Fibroblast of pulmonary artery (primary cell): ENCODE measurements around the gene CNP.

ENCODE experiments used
- DNase-seq: peaks from one replicate; pipeline ENCODE4 v3.0.0-alpha.2; 2010; ENCODE audit warnings: low read depth
- H3K4me3 ChIP-seq: replicated peaks from 2 replicates; pipeline ENCODE4 v1.5.1; 2011; ENCODE audit warnings: low read depth, mild to moderate bottlenecking, control low read depth, low read length, moderate library complexity
- CTCF ChIP-seq: IDR thresholded peaks from 2 replicates; pipeline ENCODE4 v1.5.1; 2011; ENCODE audit warnings: mild to moderate bottlenecking, control low read depth, low read length, inconsistent platforms; ENCODE audit errors: missing control alignments

CNP gene

DNA sequence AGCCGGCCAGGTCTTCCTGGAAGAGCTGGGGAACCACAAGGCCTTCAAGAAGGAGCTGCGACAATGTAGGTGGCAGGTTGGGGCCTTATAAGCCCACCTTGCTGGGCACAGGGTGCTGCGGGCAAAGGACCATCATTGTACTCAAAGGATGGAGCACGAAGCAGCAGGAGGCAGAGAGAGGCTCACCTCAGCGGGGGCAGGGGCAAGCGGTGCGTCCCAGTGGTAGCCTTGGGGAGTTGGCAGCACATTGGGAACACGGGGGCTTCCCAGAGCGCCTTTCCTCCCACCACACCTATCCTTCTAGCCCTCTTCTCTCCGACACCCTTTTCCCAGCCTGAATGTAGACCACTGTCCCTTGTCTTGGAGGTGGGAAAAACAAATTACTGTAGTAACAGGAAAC is 2.1 kb downstream of the CNP start:
- no peak for DNase-seq
- no peak overlapping the region for H3K4me3 ChIP-seq
- TF ChIP-seq CTCF, result no peak

DNA sequence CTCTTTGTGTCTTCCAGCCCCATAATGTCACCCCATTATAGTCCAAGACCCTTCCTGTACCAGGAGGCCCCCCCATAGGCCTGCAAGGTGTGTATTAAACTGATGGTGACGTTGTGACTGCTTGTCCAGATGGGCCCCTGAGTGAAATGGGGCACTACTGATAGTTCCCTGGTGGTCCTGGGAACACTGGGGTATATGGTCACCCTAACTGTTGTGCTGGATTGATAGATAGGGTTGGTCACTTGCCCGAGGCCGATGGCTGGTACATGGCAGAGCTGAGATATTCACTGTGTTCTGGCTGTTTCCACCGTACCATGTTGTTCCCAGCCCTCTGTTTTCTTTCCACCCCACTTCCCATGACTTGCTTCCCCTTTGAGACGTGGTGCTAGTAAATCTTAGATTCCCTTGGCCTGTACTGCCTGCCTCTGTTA is 4.3 kb downstream of the CNP start:
- no peak for TF ChIP-seq CTCF
- no peak overlapping the region for H3K4me3 ChIP-seq
- no peak for DNase-seq

- no peak overlapping the region for H3K4me3 ChIP-seq
- no peak for DNase-seq
- no peak for TF ChIP-seq CTCF
Measured at GRCh38 chr17:41971721-41972523, 5.3 kb downstream of the CNP start.

- no peak for TF ChIP-seq CTCF
- no peak for DNase-seq
- H3K4me3 ChIP-seq, result no peak overlapping the region
Measured at GRCh38 chr17:41972571-41973407, 6.2 kb downstream of the CNP start.

DNA sequence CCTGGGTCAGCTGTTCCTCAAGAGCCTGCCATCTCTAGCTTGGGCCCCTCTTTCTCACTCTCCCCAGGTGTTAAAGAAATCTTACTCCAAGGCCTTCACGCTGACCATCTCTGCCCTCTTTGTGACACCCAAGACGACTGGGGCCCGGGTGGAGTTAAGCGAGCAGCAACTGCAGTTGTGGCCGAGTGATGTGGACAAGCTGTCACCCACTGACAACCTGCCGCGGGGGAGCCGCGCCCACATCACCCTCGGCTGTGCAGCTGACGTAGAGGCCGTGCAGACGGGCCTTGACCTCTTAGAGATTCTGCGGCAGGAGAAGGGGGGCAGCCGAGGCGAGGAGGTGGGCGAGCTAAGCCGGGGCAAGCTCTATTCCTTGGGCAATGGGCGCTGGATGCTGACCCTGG is 6.8 kb downstream of the CNP start:
- no peak overlapping the region for H3K4me3 ChIP-seq
- DNase-seq, result no peak
- TF ChIP-seq CTCF, result no peak

- DNase-seq, result no peak
- TF ChIP-seq CTCF, result no peak
- no peak overlapping the region for H3K4me3 ChIP-seq
Measured at GRCh38 chr17:41974031-41974430, 7.4 kb downstream of the CNP start.
